HEK293T (cell line): ENCODE measurements around the gene MAML2.

Experiments used
- CTCF ChIA-PET: fragments of 350-600 bp; formaldehyde crosslinking; extraction: SDS; loops from one replicate; lab custom pipeline; 2021; ENCODE audit warnings: antibody characterized with exemption, inconsistent platforms; lab: Yijun Ruan, JAX
- POLR2A ChIA-PET: fragments of 350-600 bp; formaldehyde crosslinking; extraction: SDS; loops from one replicate; lab custom pipeline; 2020; ENCODE audit warnings: antibody characterized with exemption, inconsistent platforms; lab: Yijun Ruan, JAX
- DNase-seq: peaks from one replicate; pipeline ENCODE4 v3.0.0; 2012; ENCODE audit warnings: mixed read lengths; ENCODE audit errors: extremely low spot score
- ARNT ChIP-seq: fragments of 450-650 bp; IDR thresholded peaks from 2 replicates; pipeline ENCODE4 v1.6.1; 2017; ENCODE audit warnings: mild to moderate bottlenecking
- BHLHE40 ChIP-seq: fragments of 450-650 bp; IDR thresholded peaks from 2 replicates; pipeline ENCODE4 v1.6.1; 2016; ENCODE audit warnings: mild to moderate bottlenecking, moderate library complexity, borderline replicate concordance
- CTBP1 ChIP-seq: fragments of 450-650 bp; IDR thresholded peaks from 2 replicates; pipeline ENCODE4 v1.6.1; 2016; ENCODE audit warnings: borderline replicate concordance
- ELF4 ChIP-seq: fragments of 450-650 bp; IDR thresholded peaks from 2 replicates; pipeline ENCODE4 v1.6.1; 2017; ENCODE audit warnings: antibody characterized with exemption
- FOXA1 ChIP-seq: fragments of 450-650 bp; IDR thresholded peaks from 2 replicates; pipeline ENCODE4 v1.6.1; 2016; ENCODE audit warnings: mild to moderate bottlenecking
- FOXK2 ChIP-seq: fragments of 450-650 bp; IDR thresholded peaks from 2 replicates; pipeline ENCODE4 v1.6.1; 2016; ENCODE audit warnings: mild to moderate bottlenecking
- FOXM1 ChIP-seq: fragments of 450-650 bp; IDR thresholded peaks from 2 replicates; pipeline ENCODE4 v1.6.1; 2017; ENCODE audit warnings: mild to moderate bottlenecking, borderline replicate concordance
- HDGF ChIP-seq: fragments of 450-650 bp; IDR thresholded peaks from 2 replicates; pipeline ENCODE4 v1.6.1; 2017; ENCODE audit warnings: antibody characterized with exemption, borderline replicate concordance
- L3MBTL2 ChIP-seq: fragments of 450-650 bp; conservative IDR thresholded peaks from 2 replicates; pipeline ENCODE4 v1.6.1; 2016; ENCODE audit warnings: mild to moderate bottlenecking
- LEF1 ChIP-seq: fragments of 450-650 bp; IDR thresholded peaks from 2 replicates; pipeline ENCODE4 v1.6.1; 2017; ENCODE audit warnings: mild to moderate bottlenecking, borderline replicate concordance
- NFRKB ChIP-seq: fragments of 450-650 bp; IDR thresholded peaks from 2 replicates; pipeline ENCODE4 v1.6.1; 2016; ENCODE audit warnings: mild to moderate bottlenecking, moderate library complexity
- PKNOX1 ChIP-seq: fragments of 450-650 bp; IDR thresholded peaks from 2 replicates; pipeline ENCODE4 v1.6.1; 2016
- SP1 ChIP-seq: fragments of 450-650 bp; IDR thresholded peaks from 2 replicates; pipeline ENCODE4 v1.6.1; 2017
- SUZ12 ChIP-seq: fragments of 450-650 bp; IDR thresholded peaks from 2 replicates; pipeline ENCODE4 v1.6.1; 2016; ENCODE audit warnings: mild to moderate bottlenecking
- TARDBP ChIP-seq: fragments of 450-650 bp; IDR thresholded peaks from 2 replicates; pipeline ENCODE4 v1.6.1; 2016
- ZNF384 ChIP-seq: fragments of 450-650 bp; IDR thresholded peaks from 2 replicates; pipeline ENCODE4 v1.6.1; 2016

The MAML2 gene

GRCh38 chr11:96306071-96306470 lies 36.9 kb downstream of the MAML2 start:
- TF ChIP-seq SP1 (no peak), LEF1 (no peak), HDGF (no peak), ZNF384 (no peak), PKNOX1 (no peak), TARDBP (no peak), ELF4 (no peak), L3MBTL2 (no peak), NFRKB (no peak), ARNT (no peak), BHLHE40 (no peak), FOXM1 (no peak)
- DNase-seq, result no peak
- ChIA-PET POLR2A (interaction anchor here (0.7 to 1.0 kb wide), 2 partner anchors 24 to 30 kb away, joined by 3 read pairs; no protein-coding TSS in a partner anchor), CTCF (interaction anchor here (1.1 to 2.5 kb wide), 2 partner anchors 35 to 37 kb away, joined by 3 to 9 read pairs; partner anchors contain the start of gene MAML2)

DNA sequence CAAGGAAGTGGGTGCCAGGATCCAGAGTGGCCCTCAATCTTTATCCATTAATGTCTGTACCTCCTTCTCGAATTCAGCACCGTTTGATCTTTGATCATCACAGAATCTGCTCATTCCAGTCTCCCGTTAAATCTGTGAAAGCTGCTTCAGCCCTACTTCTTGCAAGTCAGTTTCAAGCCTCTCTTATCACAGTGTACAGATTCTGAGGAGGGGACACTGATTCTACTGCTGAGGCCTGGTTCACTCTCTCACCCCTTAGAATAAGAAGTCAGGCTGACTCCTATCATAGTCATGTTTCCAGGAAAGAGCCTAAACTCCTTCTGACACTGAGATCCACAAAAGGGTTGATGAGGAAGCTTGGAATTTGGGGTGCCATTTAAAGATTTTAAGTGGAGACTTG lies 39.0 kb downstream of the MAML2 start:
- TF ChIP-seq BHLHE40, result no peak
- no peak for TF ChIP-seq HDGF
- TF ChIP-seq PKNOX1, result no peak
- TF ChIP-seq LEF1, result no peak
- no peak for TF ChIP-seq SUZ12
- TF ChIP-seq SP1, result no peak
- TF ChIP-seq FOXA1, result no peak
- TF ChIP-seq TARDBP, result no peak
- no peak for TF ChIP-seq CTBP1
- TF ChIP-seq ARNT, result no peak

DNA sequence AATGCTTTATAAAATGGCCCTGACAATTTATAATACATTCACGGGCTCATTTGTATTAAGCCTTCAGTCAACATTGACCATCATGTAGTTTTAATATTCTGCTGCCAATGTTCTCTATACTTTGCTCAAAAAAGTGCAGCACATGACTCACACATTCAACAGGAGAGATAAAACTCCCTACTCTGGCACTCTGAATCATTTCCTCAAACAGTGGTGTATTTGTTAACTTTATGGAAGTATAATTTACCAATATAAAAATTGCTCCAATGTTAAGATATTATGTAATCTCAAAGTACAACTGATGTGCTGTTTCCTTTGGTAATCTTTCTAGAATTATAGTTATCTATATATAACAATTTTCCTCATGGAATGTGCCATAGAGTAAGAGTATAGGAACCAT lies 39.9 kb downstream of the MAML2 start:
- CTCF ChIA-PET, result no interaction called here
- DNase-seq, result no peak
- POLR2A ChIA-PET, result no interaction called here
- TF ChIP-seq PKNOX1, result no peak
- TF ChIP-seq TARDBP, result no peak
- no peak for TF ChIP-seq ZNF384
- no peak for TF ChIP-seq FOXA1
- TF ChIP-seq NFRKB, result no peak
- TF ChIP-seq HDGF, result no peak
- TF ChIP-seq BHLHE40, result no peak
- TF ChIP-seq FOXM1, result no peak
- no peak for TF ChIP-seq ARNT
- no peak for TF ChIP-seq L3MBTL2
- no peak for TF ChIP-seq LEF1
- TF ChIP-seq CTBP1, result no peak
- no peak for TF ChIP-seq FOXK2
- TF ChIP-seq SP1, result no peak
- no peak for TF ChIP-seq ELF4
- no peak for TF ChIP-seq SUZ12

More for the DNA sequence above, 39.0 kb downstream of the MAML2 start:
- ChIA-PET POLR2A (no interaction called here), CTCF (no interaction called here)
- no peak for DNase-seq

- TF ChIP-seq TARDBP (no peak), NFRKB (no peak), SP1 (no peak), PKNOX1 (no peak), FOXM1 (no peak), ARNT (no peak), L3MBTL2 (no peak), BHLHE40 (no peak), SUZ12 (no peak), FOXA1 (no peak), ZNF384 (no peak)
- CTCF ChIA-PET, result no interaction called here
- POLR2A ChIA-PET, result no interaction called here
- DNase-seq, result no peak
Observed at GRCh38 chr11:96301818-96302217, 41.2 kb downstream of the MAML2 start.

- DNase-seq, result no peak
- ChIA-PET POLR2A (no interaction called here), CTCF (interaction anchor here (2.5 kb wide), 1 partner anchor 44 kb away, joined by 9 read pairs; the partner anchor contains the start of gene MAML2)
- no peak for TF ChIP-seq CTBP1
- no peak for TF ChIP-seq ELF4
- no peak for TF ChIP-seq LEF1
- no peak for TF ChIP-seq PKNOX1
- no peak for TF ChIP-seq FOXA1
- TF ChIP-seq FOXM1, result no peak
- TF ChIP-seq L3MBTL2, result no peak
- TF ChIP-seq SP1, result no peak
- no peak for TF ChIP-seq ARNT
- no peak for TF ChIP-seq FOXK2
- no peak for TF ChIP-seq HDGF
Observed at GRCh38 chr11:96299155-96299888, 43.7 kb downstream of the MAML2 start.
